ENCODE measurements around the gene PCDHGA5.
"Not testable (repeated sequence)": the region's sequence is repeated elsewhere in the genome, so short reads cannot be mapped to it uniquely, and the experiment has no call there.

DNA sequence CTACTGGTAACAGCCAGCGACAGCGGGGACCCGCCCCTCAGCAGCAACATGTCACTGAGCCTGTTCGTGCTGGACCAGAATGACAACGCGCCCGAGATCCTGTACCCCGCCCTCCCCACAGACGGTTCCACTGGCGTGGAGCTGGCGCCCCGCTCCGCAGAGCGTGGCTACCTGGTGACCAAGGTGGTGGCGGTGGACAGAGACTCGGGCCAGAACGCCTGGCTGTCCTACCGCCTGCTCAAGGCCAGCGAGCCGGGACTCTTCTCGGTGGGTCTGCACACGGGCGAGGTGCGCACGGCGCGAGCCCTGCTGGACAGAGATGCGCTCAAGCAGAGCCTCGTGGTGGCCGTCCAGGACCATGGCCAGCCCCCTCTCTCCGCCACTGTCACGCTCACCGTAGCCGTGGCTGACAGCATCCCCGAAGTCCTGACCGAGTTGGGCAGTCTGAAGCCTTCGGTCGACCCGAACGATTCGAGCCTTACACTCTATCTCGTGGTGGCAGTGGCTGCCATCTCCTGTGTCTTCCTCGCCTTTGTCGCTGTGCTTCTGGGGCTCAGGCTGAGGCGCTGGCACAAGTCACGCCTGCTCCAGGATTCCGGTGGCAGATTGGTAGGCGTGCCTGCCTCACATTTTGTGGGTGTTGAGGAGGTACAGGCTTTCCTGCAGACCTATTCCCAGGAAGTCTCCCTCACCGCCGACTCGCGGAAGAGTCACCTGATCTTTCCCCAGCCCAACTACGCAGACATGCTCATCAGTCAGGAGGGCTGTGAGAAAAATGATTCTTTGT is 30.6 kb downstream of the PCDHGA5 start:
- TF ChIP-seq POLR2A, EP300 (IDR thresholded peaks at IDR 0.05): not testable (repeated sequence)
- TF ChIP-seq, protein P1, sequence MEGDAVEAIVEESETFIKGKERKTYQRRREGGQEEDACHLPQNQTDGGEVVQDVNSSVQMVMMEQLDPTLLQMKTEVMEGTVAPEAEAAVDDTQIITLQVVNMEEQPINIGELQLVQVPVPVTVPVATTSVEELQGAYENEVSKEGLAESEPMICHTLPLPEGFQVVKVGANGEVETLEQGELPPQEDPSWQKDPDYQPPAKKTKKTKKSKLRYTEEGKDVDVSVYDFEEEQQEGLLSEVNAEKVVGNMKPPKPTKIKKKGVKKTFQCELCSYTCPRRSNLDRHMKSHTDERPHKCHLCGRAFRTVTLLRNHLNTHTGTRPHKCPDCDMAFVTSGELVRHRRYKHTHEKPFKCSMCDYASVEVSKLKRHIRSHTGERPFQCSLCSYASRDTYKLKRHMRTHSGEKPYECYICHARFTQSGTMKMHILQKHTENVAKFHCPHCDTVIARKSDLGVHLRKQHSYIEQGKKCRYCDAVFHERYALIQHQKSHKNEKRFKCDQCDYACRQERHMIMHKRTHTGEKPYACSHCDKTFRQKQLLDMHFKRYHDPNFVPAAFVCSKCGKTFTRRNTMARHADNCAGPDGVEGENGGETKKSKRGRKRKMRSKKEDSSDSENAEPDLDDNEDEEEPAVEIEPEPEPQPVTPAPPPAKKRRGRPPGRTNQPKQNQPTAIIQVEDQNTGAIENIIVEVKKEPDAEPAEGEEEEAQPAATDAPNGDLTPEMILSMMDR (IDR thresholded peaks at IDR 0.05) = not testable (repeated sequence)
